ENCODE results near the gene DNAH10.

- TF ChIP-seq CBX8 (IDR thresholded peaks at IDR 0.05) (no peak), RCOR1 (IDR thresholded peaks at IDR 0.05; ENCODE audit: low read depth, low read length) (no peak), RFX5 (IDR thresholded peaks at IDR 0.05) (no peak), CBX2 (IDR thresholded peaks at IDR 0.05; ENCODE audit: borderline replicate concordance, low read depth) (no peak), SMC3 (IDR thresholded peaks at IDR 0.05) (no peak), POLR2A (IDR thresholded peaks at IDR 0.05; ENCODE audit: low read length) (no peak), EP300 (IDR thresholded peaks at IDR 0.05) (no peak), USF2 (IDR thresholded peaks at IDR 0.05) (no peak)
- TF ChIP-seq, protein P1, sequence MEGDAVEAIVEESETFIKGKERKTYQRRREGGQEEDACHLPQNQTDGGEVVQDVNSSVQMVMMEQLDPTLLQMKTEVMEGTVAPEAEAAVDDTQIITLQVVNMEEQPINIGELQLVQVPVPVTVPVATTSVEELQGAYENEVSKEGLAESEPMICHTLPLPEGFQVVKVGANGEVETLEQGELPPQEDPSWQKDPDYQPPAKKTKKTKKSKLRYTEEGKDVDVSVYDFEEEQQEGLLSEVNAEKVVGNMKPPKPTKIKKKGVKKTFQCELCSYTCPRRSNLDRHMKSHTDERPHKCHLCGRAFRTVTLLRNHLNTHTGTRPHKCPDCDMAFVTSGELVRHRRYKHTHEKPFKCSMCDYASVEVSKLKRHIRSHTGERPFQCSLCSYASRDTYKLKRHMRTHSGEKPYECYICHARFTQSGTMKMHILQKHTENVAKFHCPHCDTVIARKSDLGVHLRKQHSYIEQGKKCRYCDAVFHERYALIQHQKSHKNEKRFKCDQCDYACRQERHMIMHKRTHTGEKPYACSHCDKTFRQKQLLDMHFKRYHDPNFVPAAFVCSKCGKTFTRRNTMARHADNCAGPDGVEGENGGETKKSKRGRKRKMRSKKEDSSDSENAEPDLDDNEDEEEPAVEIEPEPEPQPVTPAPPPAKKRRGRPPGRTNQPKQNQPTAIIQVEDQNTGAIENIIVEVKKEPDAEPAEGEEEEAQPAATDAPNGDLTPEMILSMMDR (IDR thresholded peaks at IDR 0.05), result no peak
Measured at GRCh38 chr12:123868791-123869190, 106.7 kb downstream of the DNAH10 start.
